ENCODE measurements around the gene DNAL4.
A peak's percentile ranks its signal among the peaks of the same experiment; 100 is the strongest.

DNAL4 gene

GRCh38 chr22:38730411-38730871 lies 63.5 kb downstream of the DNAL4 start:
- no peak for ATAC-seq (replicated peaks)
- Mint-ChIP-seq H3K9me3 (no peaks in the 10 kb centered on the region), H3K27ac (peak overlapping the region; percentile 73), H3K36me3 (peaks cover 36 to 77% of the 10 kb centered on the region in 2 donors), H3K27me3 (no peaks in the 10 kb centered on the region), H3K4me3 (no peak overlapping the region), H3K4me1 (peaks cover 20 to 31% of the 10 kb centered on the region in 2 donors)
- no peak for DNase-seq

GRCh38 chr22:38729946-38730345 lies 64.0 kb downstream of the DNAL4 start:
- no peaks in the 10 kb centered on the region for H3K27me3 Mint-ChIP-seq
- H3K27ac Mint-ChIP-seq: no peak overlapping the region
- DNase-seq (no peak), ATAC-seq (replicated peaks) (no peak)
- H3K4me1 Mint-ChIP-seq: peaks cover 15 to 29% of the 10 kb centered on the region in 2 donors
- H3K36me3 Mint-ChIP-seq: peaks cover 37 to 78% of the 10 kb centered on the region in 2 donors
- H3K4me3 Mint-ChIP-seq: no peak overlapping the region
- no peaks in the 10 kb centered on the region for H3K9me3 Mint-ChIP-seq

- no peak for DNase-seq
- peaks cover 11 to 25% of the 10 kb centered on the region in 2 donors for H3K4me1 Mint-ChIP-seq
- H3K36me3 Mint-ChIP-seq: peaks cover 39 to 78% of the 10 kb centered on the region in 2 donors
- peak overlapping the region; percentile 47 for H3K27ac Mint-ChIP-seq
- no peaks in the 10 kb centered on the region for H3K27me3 Mint-ChIP-seq
- H3K4me3 Mint-ChIP-seq: no peak overlapping the region
- no peak for ATAC-seq (replicated peaks)
- no peaks in the 10 kb centered on the region for H3K9me3 Mint-ChIP-seq
Observed at GRCh38 chr22:38728871-38729796, 64.8 kb downstream of the DNAL4 start.
